Hair follicular keratinocyte (primary cell): ENCODE results near the gene GAGE12E. TPM values are rescaled to one million over a fixed set of nuclear protein-coding genes. Genes with fewer than 3 reads are reported as not detected.

ENCODE experiments used
- total RNA-seq: library from RNA; depleted of rRNA; stranded (reverse); fragments of >200 nt; gene quantifications from 2 replicates; pipeline ENCODE4 v1.2.3, GENCODE V29; 2015

Gene GAGE12E, protein sequence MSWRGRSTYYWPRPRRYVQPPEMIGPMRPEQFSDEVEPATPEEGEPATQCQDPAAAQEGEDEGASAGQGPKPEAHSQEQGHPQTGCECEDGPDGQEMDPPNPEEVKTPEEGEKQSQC
- not detected in 2 replicates for total RNA-seq

DNA sequence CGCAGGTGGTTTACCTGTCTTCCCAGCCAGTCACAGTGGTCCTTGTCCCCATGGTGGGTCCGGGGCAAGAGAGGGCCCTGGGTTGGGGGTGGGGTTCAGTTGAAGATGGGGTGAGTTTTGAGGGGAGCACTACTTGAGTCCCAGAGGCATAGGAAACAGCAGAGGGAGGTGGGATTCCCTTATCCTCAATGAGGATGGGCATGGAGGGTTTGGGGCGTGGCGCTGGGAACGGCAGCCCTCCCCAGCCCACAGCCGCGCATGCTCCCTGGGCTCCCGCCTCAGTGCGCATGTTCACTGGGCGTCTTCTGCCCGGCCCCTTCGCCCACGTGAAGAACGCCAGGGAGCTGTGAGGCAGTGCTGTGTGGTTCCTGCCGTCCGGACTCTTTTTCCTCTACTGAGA, at the start of gene GAGE12E:
Gene GAGE12E, plus strand, starts transcription at position 301 of the 400 bp plus-strand sequence. CDS start 1,155 bp downstream, outside the sequence.

DNA sequence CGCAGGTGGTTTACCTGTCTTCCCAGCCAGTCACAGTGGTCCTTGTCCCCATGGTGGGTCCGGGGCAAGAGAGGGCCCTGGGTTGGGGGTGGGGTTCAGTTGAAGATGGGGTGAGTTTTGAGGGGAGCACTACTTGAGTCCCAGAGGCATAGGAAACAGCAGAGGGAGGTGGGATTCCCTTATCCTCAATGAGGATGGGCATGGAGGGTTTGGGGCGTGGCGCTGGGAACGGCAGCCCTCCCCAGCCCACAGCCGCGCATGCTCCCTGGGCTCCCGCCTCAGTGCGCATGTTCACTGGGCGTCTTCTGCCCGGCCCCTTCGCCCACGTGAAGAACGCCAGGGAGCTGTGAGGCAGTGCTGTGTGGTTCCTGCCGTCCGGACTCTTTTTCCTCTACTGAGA, 19.2 kb upstream of the GAGE12E start, which contains the start of gene GAGE12C:
Gene GAGE12C, plus strand, starts transcription at position 301 of the 400 bp plus-strand sequence. CDS start 1,155 bp downstream, outside the sequence.

DNA sequence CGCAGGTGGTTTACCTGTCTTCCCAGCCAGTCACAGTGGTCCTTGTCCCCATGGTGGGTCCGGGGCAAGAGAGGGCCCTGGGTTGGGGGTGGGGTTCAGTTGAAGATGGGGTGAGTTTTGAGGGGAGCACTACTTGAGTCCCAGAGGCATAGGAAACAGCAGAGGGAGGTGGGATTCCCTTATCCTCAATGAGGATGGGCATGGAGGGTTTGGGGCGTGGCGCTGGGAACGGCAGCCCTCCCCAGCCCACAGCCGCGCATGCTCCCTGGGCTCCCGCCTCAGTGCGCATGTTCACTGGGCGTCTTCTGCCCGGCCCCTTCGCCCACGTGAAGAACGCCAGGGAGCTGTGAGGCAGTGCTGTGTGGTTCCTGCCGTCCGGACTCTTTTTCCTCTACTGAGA, 9.7 kb upstream of the GAGE12E start, which contains the start of gene GAGE12D:
Gene GAGE12D, plus strand, starts transcription at position 301 of the 400 bp plus-strand sequence. CDS start 1,155 bp downstream, outside the sequence.

DNA sequence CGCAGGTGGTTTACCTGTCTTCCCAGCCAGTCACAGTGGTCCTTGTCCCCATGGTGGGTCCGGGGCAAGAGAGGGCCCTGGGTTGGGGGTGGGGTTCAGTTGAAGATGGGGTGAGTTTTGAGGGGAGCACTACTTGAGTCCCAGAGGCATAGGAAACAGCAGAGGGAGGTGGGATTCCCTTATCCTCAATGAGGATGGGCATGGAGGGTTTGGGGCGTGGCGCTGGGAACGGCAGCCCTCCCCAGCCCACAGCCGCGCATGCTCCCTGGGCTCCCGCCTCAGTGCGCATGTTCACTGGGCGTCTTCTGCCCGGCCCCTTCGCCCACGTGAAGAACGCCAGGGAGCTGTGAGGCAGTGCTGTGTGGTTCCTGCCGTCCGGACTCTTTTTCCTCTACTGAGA, 9.5 kb downstream of the GAGE12E start, which contains the start of gene GAGE12F:
Gene GAGE12F, plus strand, starts transcription at position 301 of the 400 bp plus-strand sequence. CDS start 1,155 bp downstream, outside the sequence.

DNA sequence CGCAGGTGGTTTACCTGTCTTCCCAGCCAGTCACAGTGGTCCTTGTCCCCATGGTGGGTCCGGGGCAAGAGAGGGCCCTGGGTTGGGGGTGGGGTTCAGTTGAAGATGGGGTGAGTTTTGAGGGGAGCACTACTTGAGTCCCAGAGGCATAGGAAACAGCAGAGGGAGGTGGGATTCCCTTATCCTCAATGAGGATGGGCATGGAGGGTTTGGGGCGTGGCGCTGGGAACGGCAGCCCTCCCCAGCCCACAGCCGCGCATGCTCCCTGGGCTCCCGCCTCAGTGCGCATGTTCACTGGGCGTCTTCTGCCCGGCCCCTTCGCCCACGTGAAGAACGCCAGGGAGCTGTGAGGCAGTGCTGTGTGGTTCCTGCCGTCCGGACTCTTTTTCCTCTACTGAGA, 19.0 kb downstream of the GAGE12E start, which contains the start of gene GAGE12G:
Gene GAGE12G, plus strand, starts transcription at position 301 of the 400 bp plus-strand sequence. CDS start 1,155 bp downstream, outside the sequence.

DNA sequence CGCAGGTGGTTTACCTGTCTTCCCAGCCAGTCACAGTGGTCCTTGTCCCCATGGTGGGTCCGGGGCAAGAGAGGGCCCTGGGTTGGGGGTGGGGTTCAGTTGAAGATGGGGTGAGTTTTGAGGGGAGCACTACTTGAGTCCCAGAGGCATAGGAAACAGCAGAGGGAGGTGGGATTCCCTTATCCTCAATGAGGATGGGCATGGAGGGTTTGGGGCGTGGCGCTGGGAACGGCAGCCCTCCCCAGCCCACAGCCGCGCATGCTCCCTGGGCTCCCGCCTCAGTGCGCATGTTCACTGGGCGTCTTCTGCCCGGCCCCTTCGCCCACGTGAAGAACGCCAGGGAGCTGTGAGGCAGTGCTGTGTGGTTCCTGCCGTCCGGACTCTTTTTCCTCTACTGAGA, 28.6 kb downstream of the GAGE12E start, which contains the start of gene GAGE12H:
Gene GAGE12H, plus strand, starts transcription at position 301 of the 400 bp plus-strand sequence. CDS start 1,155 bp downstream, outside the sequence.

DNA sequence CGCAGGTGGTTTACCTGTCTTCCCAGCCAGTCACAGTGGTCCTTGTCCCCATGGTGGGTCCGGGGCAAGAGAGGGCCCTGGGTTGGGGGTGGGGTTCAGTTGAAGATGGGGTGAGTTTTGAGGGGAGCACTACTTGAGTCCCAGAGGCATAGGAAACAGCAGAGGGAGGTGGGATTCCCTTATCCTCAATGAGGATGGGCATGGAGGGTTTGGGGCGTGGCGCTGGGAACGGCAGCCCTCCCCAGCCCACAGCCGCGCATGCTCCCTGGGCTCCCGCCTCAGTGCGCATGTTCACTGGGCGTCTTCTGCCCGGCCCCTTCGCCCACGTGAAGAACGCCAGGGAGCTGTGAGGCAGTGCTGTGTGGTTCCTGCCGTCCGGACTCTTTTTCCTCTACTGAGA, 38.1 kb downstream of the GAGE12E start, which contains the start of gene GAGE2A:
Gene GAGE2A, plus strand, starts transcription at position 301 of the 400 bp plus-strand sequence. CDS start 1,155 bp downstream, outside the sequence.

DNA sequence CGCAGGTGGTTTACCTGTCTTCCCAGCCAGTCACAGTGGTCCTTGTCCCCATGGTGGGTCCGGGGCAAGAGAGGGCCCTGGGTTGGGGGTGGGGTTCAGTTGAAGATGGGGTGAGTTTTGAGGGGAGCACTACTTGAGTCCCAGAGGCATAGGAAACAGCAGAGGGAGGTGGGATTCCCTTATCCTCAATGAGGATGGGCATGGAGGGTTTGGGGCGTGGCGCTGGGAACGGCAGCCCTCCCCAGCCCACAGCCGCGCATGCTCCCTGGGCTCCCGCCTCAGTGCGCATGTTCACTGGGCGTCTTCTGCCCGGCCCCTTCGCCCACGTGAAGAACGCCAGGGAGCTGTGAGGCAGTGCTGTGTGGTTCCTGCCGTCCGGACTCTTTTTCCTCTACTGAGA, 47.6 kb downstream of the GAGE12E start, which contains the start of gene GAGE1:
Gene GAGE1, plus strand, starts transcription at position 301 of the 400 bp plus-strand sequence. CDS start 1,155 bp downstream, outside the sequence.

Other genes with a start within 250 kb of the GAGE12E start
- not detected in 2 replicates for gene GAGE10, start 247.6 kb upstream of the GAGE12E start, total RNA-seq
- gene GAGE12J, start 229.3 kb upstream of the GAGE12E start, total RNA-seq = not detected in 2 replicates
- not detected in 2 replicates for gene GAGE13, start 219.7 kb upstream of the GAGE12E start, total RNA-seq
- not detected in 2 replicates for gene GAGE12C, start 19.1 kb upstream of the GAGE12E start, total RNA-seq
- not detected in 2 replicates for gene GAGE12D, start 9.6 kb upstream of the GAGE12E start, total RNA-seq
- not detected in 2 replicates for gene GAGE12F, start 9.6 kb downstream of the GAGE12E start, total RNA-seq
- not detected in 2 replicates for gene GAGE12G, start 19.1 kb downstream of the GAGE12E start, total RNA-seq
- gene GAGE12H, start 28.7 kb downstream of the GAGE12E start, total RNA-seq = not detected in 2 replicates
- not detected in 2 replicates for gene GAGE2A, start 38.2 kb downstream of the GAGE12E start, total RNA-seq
- gene GAGE1, start 47.7 kb downstream of the GAGE12E start, total RNA-seq = not detected in 2 replicates
- gene PAGE1, start 144.7 kb downstream of the GAGE12E start, total RNA-seq = not detected in 2 replicates